Measurements from ENCODE around the gene PPP1R2. TPM values are rescaled to one million over a fixed set of nuclear protein-coding genes. Genes with fewer than 3 reads are reported as not detected.
"Not testable (repeated sequence)": the region's sequence is repeated elsewhere in the genome, so short reads cannot be mapped to it uniquely, and the experiment has no call there.

PPP1R2 gene
- total and polyA plus RNA-seq, 4 experiments from 2014 or later = 136 to 303 (median 220) TPM

GRCh38 chr3:195517030-195517429, 26.1 kb downstream of the PPP1R2 start:
- Mint-ChIP-seq H3K36me3 (peaks cover 52 to 70% of the 10 kb centered on the region in 2 donors), H3K4me1 (peaks cover 4 to 24% (median 17%) of the 10 kb centered on the region in 4 donors), H3K9me3 (no peaks in the 10 kb centered on the region), H3K27me3 (no peaks in the 10 kb centered on the region), H3K27ac (no peak overlapping the region), H3K4me3 (no peak overlapping the region)
- peaks cover 55% of the 10 kb centered on the region for H3K36me3 ChIP-seq (ENCODE audit: insufficient read depth, low read length)
- peaks cover 5% of the 10 kb centered on the region for H3K4me1 ChIP-seq (ENCODE audit: insufficient read depth, low read length)
- no peaks in the 10 kb centered on the region for H3K9me3 ChIP-seq (ENCODE audit: control insufficient read depth in 1 of 2, low read length in 2 of 2)
- DNase-seq = no peak
- CTCF ChIA-PET (ENCODE audit: partially characterized antibody) = interaction anchor here (4.3 kb wide), 1 partner anchor 246 kb away, joined by 22 read pairs; the partner anchor contains the start of gene XXYLT1
- no peak overlapping the region for H3K4me3 ChIP-seq (ENCODE audit: low read length in 2 of 2)
- POLR2A ChIA-PET (ENCODE audit: partially characterized antibody) = interaction anchor here (0.7 to 2.0 kb wide), 2 partner anchors 33 to 246 kb away, joined by 3 to 5 read pairs; partner anchors contain the start of gene XXYLT1
- no peak overlapping the region for H3K27ac ChIP-seq (ENCODE audit: low read depth, low read length)
- no peaks in the 10 kb centered on the region for H3K27me3 ChIP-seq (ENCODE audit: insufficient read depth, low read length)
- intact Hi-C loops (cut with micrococcal nuclease) = no loop called here

GRCh38 chr3:195514610-195515235, 28.4 kb downstream of the PPP1R2 start:
- H3K27ac Mint-ChIP-seq = peak overlapping the region in 6 of 7 donors; percentile 12 to 83 (median 58)
- H3K4me3 Mint-ChIP-seq; H3K9me3 ChIP-seq (ENCODE audit: control insufficient read depth in 1 of 2, low read length in 2 of 2); H3K27me3 ChIP-seq (ENCODE audit: insufficient read depth, low read length); H3K27me3 Mint-ChIP-seq; DNase-seq; H3K9me3 Mint-ChIP-seq; intact Hi-C loops (cut with micrococcal nuclease); H3K4me3 ChIP-seq (ENCODE audit: low read length in 2 of 2); H3K27ac ChIP-seq (ENCODE audit: low read depth, low read length); H3K4me1 ChIP-seq (ENCODE audit: insufficient read depth, low read length): not testable (repeated sequence)
- H3K36me3 Mint-ChIP-seq = peaks cover 61 to 81% of the 10 kb centered on the region in 2 donors
- CTCF ChIA-PET (ENCODE audit: partially characterized antibody) = interaction anchor here (0.8 to 4.3 kb wide), 3 partner anchors 9 to 244 kb away, joined by 3 to 22 read pairs (median 3); partner anchors contain the start of gene XXYLT1
- peaks cover 51% of the 10 kb centered on the region for H3K36me3 ChIP-seq (ENCODE audit: insufficient read depth, low read length)
- H3K4me1 Mint-ChIP-seq = peaks cover 7 to 29% (median 18%) of the 10 kb centered on the region in 4 donors
- POLR2A ChIA-PET (ENCODE audit: partially characterized antibody) = interaction anchor here (1.6 to 2.0 kb wide), 2 partner anchors 28 to 243 kb away, joined by 5 to 6 read pairs; partner anchors contain the start of genes PPP1R2 and XXYLT1

- Mint-ChIP-seq H3K27me3 (no peaks in the 10 kb centered on the region), H3K4me3 (no peak overlapping the region), H3K36me3 (peaks cover 58 to 78% of the 10 kb centered on the region in 2 donors), H3K4me1 (peaks cover 9 to 34% (median 22%) of the 10 kb centered on the region in 4 donors), H3K27ac (peak overlapping the region in 5 of 7 donors; percentile 30 to 75 (median 58)), H3K9me3 (no peaks in the 10 kb centered on the region)
- H3K4me3 ChIP-seq (ENCODE audit: low read length in 2 of 2) = no peak overlapping the region
- H3K27ac ChIP-seq (ENCODE audit: low read depth, low read length) = no peak overlapping the region
- DNase-seq = no peak
- no peaks in the 10 kb centered on the region for H3K4me1 ChIP-seq (ENCODE audit: insufficient read depth, low read length)
- ChIA-PET CTCF (ENCODE audit: partially characterized antibody) (interaction anchor here (2.0 kb wide), 1 partner anchor 242 kb away, joined by 5 read pairs; the partner anchor contains the start of gene XXYLT1), POLR2A (ENCODE audit: partially characterized antibody) (interaction anchor here (0.6 kb wide), 1 partner anchor 106 kb away, joined by 3 read pairs; no protein-coding TSS in a partner anchor)
- intact Hi-C loops (cut with micrococcal nuclease) = no loop called here
- H3K27me3 ChIP-seq (ENCODE audit: insufficient read depth, low read length) = no peaks in the 10 kb centered on the region
- peaks cover 48% of the 10 kb centered on the region for H3K36me3 ChIP-seq (ENCODE audit: insufficient read depth, low read length)
- H3K9me3 ChIP-seq (ENCODE audit: control insufficient read depth in 1 of 2, low read length in 2 of 2) = no peaks in the 10 kb centered on the region
Measured at GRCh38 chr3:195512798-195513345, 30.3 kb downstream of the PPP1R2 start.

- H3K36me3 Mint-ChIP-seq = peaks cover 48 to 70% of the 10 kb centered on the region in 2 donors
- CTCF ChIA-PET (ENCODE audit: partially characterized antibody) = interaction anchor here (0.7 to 2.0 kb wide), 2 partner anchors 43 to 240 kb away, joined by 3 to 5 read pairs; partner anchors contain the start of gene XXYLT1
- peaks cover 9 to 34% (median 21%) of the 10 kb centered on the region in 4 donors for H3K4me1 Mint-ChIP-seq
- POLR2A ChIA-PET (ENCODE audit: partially characterized antibody) = no interaction called here
- Histone ChIP-seq H3K27me3 (ENCODE audit: insufficient read depth, low read length) (no peaks in the 10 kb centered on the region), H3K9me3 (ENCODE audit: control insufficient read depth in 1 of 2, low read length in 2 of 2) (no peaks in the 10 kb centered on the region), H3K4me3 (ENCODE audit: low read length in 2 of 2) (no peak overlapping the region), H3K4me1 (ENCODE audit: insufficient read depth, low read length) (no peaks in the 10 kb centered on the region), H3K27ac (ENCODE audit: low read depth, low read length) (no peak overlapping the region), H3K36me3 (ENCODE audit: insufficient read depth, low read length) (peaks cover 35% of the 10 kb centered on the region)
- no peaks in the 10 kb centered on the region for H3K27me3 Mint-ChIP-seq
- H3K4me3 Mint-ChIP-seq = no peak overlapping the region
- intact Hi-C loops (cut with micrococcal nuclease) = no loop called here
- H3K9me3 Mint-ChIP-seq = no peaks in the 10 kb centered on the region
- DNase-seq = no peak
- H3K27ac Mint-ChIP-seq = peak overlapping the region in 4 of 7 donors; percentile 7 to 79 (median 42)
Measured at GRCh38 chr3:195511136-195511535, 32.0 kb downstream of the PPP1R2 start.

- Mint-ChIP-seq H3K27ac (peak overlapping the region; percentile 5 to 78 (median 53)), H3K27me3 (no peaks in the 10 kb centered on the region), H3K36me3 (peaks cover 26 to 41% of the 10 kb centered on the region in 2 donors), H3K4me1 (peaks cover 4 to 24% (median 13%) of the 10 kb centered on the region in 4 donors), H3K9me3 (no peaks in the 10 kb centered on the region), H3K4me3 (no peak overlapping the region)
- H3K27me3 ChIP-seq (ENCODE audit: insufficient read depth, low read length) = no peaks in the 10 kb centered on the region
- intact Hi-C loops (cut with micrococcal nuclease) = no loop called here
- peaks cover 10% of the 10 kb centered on the region for H3K36me3 ChIP-seq (ENCODE audit: insufficient read depth, low read length)
- DNase-seq = no peak
- ChIA-PET POLR2A (ENCODE audit: partially characterized antibody) (interaction anchor here (1.0 to 1.1 kb wide), 2 partner anchors 11 to 67 kb away, joined by 3 to 6 read pairs; no protein-coding TSS in a partner anchor), CTCF (ENCODE audit: partially characterized antibody) (interaction anchor here (0.6 to 1.7 kb wide), 3 partner anchors 10 to 237 kb away, joined by 3 to 10 read pairs (median 3); partner anchors contain the start of gene XXYLT1)
- no peak overlapping the region for H3K4me3 ChIP-seq (ENCODE audit: low read length in 2 of 2)
- H3K9me3 ChIP-seq (ENCODE audit: control insufficient read depth in 1 of 2, low read length in 2 of 2) = no peaks in the 10 kb centered on the region
- H3K27ac ChIP-seq (ENCODE audit: low read depth, low read length) = no peak overlapping the region
- no peaks in the 10 kb centered on the region for H3K4me1 ChIP-seq (ENCODE audit: insufficient read depth, low read length)
Measured at GRCh38 chr3:195508185-195508584, 34.9 kb downstream of the PPP1R2 start.

- no peak overlapping the region for H3K27ac ChIP-seq (ENCODE audit: low read depth, low read length)
- no peak for DNase-seq
- Mint-ChIP-seq H3K27me3 (peaks cover 0 to 9% of the 10 kb centered on the region in 2 donors), H3K4me1 (peaks cover 0 to 1% (median 0%) of the 10 kb centered on the region in 4 donors), H3K4me3 (no peak overlapping the region), H3K36me3 (no peaks in the 10 kb centered on the region), H3K9me3 (peaks cover 0 to 3% (median 0%) of the 10 kb centered on the region in 8 donors), H3K27ac (no peak overlapping the region)
- intact Hi-C loops (cut with micrococcal nuclease) = no loop called here
- no peaks in the 10 kb centered on the region for H3K27me3 ChIP-seq (ENCODE audit: insufficient read depth, low read length)
- no peak overlapping the region for H3K4me3 ChIP-seq (ENCODE audit: low read length in 2 of 2)
- ChIA-PET CTCF (ENCODE audit: partially characterized antibody) (no interaction called here), POLR2A (ENCODE audit: partially characterized antibody) (interaction anchor here (0.6 kb wide), 1 partner anchor 11 kb away, joined by 3 read pairs; no protein-coding TSS in a partner anchor)
- no peaks in the 10 kb centered on the region for H3K9me3 ChIP-seq (ENCODE audit: control insufficient read depth in 1 of 2, low read length in 2 of 2)
- no peaks in the 10 kb centered on the region for H3K36me3 ChIP-seq (ENCODE audit: insufficient read depth, low read length)
- no peaks in the 10 kb centered on the region for H3K4me1 ChIP-seq (ENCODE audit: insufficient read depth, low read length)
Measured at GRCh38 chr3:195475614-195476013, 67.5 kb downstream of the PPP1R2 start.

GRCh38 chr3:195475116-195475515, 68.0 kb downstream of the PPP1R2 start:
- CTCF ChIA-PET (ENCODE audit: partially characterized antibody); H3K36me3 Mint-ChIP-seq; H3K4me1 Mint-ChIP-seq; DNase-seq; H3K27ac ChIP-seq (ENCODE audit: low read depth, low read length); H3K4me3 ChIP-seq (ENCODE audit: low read length in 2 of 2); H3K4me3 Mint-ChIP-seq; H3K27me3 ChIP-seq (ENCODE audit: insufficient read depth, low read length); intact Hi-C loops (cut with micrococcal nuclease); H3K36me3 ChIP-seq (ENCODE audit: insufficient read depth, low read length); H3K9me3 ChIP-seq (ENCODE audit: control insufficient read depth in 1 of 2, low read length in 2 of 2); H3K9me3 Mint-ChIP-seq; H3K4me1 ChIP-seq (ENCODE audit: insufficient read depth, low read length); H3K27me3 Mint-ChIP-seq; H3K27ac Mint-ChIP-seq: not testable (repeated sequence)
- POLR2A ChIA-PET (ENCODE audit: partially characterized antibody) = interaction anchor here (0.6 kb wide), 1 partner anchor 11 kb away, joined by 3 read pairs; no protein-coding TSS in a partner anchor
